HUES48 (cell line): Measurements from ENCODE around the gene DIO3.
A peak's percentile ranks its signal among the peaks of the same experiment; 100 is the strongest.

Experiments used
- H3K27ac ChIP-seq: one replicate; pipeline ENCODE4 v1.7.0; 2013; ENCODE audit warnings: low read depth, low read length, inconsistent platforms
- H3K27me3 ChIP-seq: 2 replicates; pipeline ENCODE4 v1.6.1; 2013; ENCODE audit warnings: mild to moderate bottlenecking, low read length; ENCODE audit not compliant: control insufficient read depth, insufficient read depth
- H3K36me3 ChIP-seq: 2 replicates; pipeline ENCODE4 v1.6.1; 2013; ENCODE audit warnings: low read length; ENCODE audit not compliant: control insufficient read depth, insufficient read depth
- H3K4me1 ChIP-seq: 2 replicates; pipeline ENCODE4 v1.6.1; 2013; ENCODE audit warnings: mild to moderate bottlenecking, low read length; ENCODE audit not compliant: control insufficient read depth, insufficient read depth
- H3K4me3 ChIP-seq: 2 replicates; pipeline ENCODE4 v1.5.1; 2013; ENCODE audit warnings: mild to moderate bottlenecking, low read depth, low read length
- H3K9ac ChIP-seq: 2 replicates; pipeline ENCODE4 v1.6.1; 2013; ENCODE audit warnings: mild to moderate bottlenecking, low read depth, low read length, moderate library complexity
- H3K9me3 ChIP-seq: 2 replicates; pipeline ENCODE4 v1.6.1; 2013; ENCODE audit warnings: low read length; ENCODE audit not compliant: control insufficient read depth, insufficient read depth

Gene DIO3

GRCh38 chr14:101561145-101561896 lies at the start of gene DIO3:
Gene DIO3 (plus strand): TSS chr14:101561495.
- H3K4me1 ChIP-seq = peaks cover 17% of the 10 kb centered on the region
- H3K27ac ChIP-seq = no peak within 1 kb of the TSS
- H3K4me3 ChIP-seq = peak within 1 kb of the TSS; percentile 35; the same call in 1 of the 2 replicates
- peaks cover 12% of the 10 kb centered on the region for H3K9me3 ChIP-seq
- peaks cover 93% of the 10 kb centered on the region for H3K27me3 ChIP-seq
- no peaks in the 10 kb centered on the region for H3K36me3 ChIP-seq
- H3K9ac ChIP-seq = no peak within 1 kb of the TSS

DNA sequence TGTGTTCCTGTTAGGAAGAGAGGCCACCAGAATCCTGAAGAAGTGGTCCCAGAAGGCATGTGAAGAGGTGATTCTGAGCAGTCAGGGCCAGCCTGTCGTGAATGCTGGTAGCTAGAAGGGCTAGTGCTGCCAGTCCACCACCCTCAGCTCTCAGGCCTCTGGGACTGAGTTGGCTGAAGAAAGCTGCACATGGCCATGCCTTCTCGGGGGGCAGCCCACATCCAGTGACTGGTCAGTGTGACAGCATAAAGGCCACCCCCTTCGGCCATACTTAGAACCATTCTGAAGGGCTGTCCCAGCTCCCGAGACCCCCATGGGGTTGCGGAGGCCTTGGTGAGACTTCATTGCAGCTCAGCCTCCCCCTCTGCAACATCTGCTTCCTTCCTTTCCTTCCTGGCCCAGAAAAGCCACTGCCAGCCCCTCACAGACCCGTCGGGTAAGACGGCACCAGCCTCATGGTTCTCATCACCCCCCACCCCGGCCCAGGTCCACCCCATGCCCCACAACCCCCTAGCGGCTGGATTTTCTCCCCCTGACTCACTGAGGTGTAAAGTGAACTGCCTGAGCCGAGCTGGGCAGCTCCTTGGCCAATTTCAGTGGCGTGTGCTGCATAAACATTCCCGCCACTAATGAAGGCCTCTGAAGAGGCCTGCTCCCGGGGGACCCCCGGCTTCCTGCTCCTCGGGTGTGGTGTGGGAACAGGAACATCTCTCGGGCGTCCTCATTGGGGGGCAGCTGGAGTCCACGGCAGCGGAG lies 49.5 kb upstream of the DIO3 start:
- no peak overlapping the region for H3K9ac ChIP-seq
- no peaks in the 10 kb centered on the region for H3K9me3 ChIP-seq
- H3K36me3 ChIP-seq = no peaks in the 10 kb centered on the region
- no peaks in the 10 kb centered on the region for H3K4me1 ChIP-seq
- H3K27me3 ChIP-seq = no peaks in the 10 kb centered on the region
- H3K4me3 ChIP-seq = no peak overlapping the region
- no peak overlapping the region for H3K27ac ChIP-seq

DNA sequence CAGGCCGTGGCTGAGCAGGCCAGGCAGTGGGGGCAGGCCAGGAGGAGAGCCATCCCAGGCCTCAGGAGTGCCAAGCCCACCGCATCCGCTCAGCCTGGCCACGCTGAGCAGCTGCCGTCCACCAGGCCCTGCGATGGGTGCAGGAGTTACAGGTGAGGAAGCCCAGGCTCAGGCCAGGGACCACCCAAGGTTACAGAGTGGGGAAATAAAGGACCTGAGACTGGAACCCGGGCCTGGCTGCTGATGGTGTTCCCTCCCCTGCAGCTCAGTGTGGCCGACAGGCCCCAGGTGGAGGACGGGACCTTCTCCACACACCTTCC lies 49.0 kb upstream of the DIO3 start:
- Histone ChIP-seq H3K9me3 (no peaks in the 10 kb centered on the region), H3K36me3 (no peaks in the 10 kb centered on the region), H3K9ac (no peak overlapping the region), H3K4me3 (no peak overlapping the region), H3K4me1 (no peaks in the 10 kb centered on the region), H3K27me3 (no peaks in the 10 kb centered on the region), H3K27ac (no peak overlapping the region)

- Histone ChIP-seq H3K9me3 (no peaks in the 10 kb centered on the region), H3K36me3 (no peaks in the 10 kb centered on the region), H3K4me1 (no peaks in the 10 kb centered on the region), H3K27ac (no peak overlapping the region), H3K27me3 (no peaks in the 10 kb centered on the region), H3K4me3 (no peak overlapping the region), H3K9ac (no peak overlapping the region)
These were observed 47.2 kb upstream of the DIO3 start for GRCh38 chr14:101514136-101514535.

GRCh38 chr14:101516401-101516800 lies 44.9 kb upstream of the DIO3 start:
- Histone ChIP-seq H3K9ac (no peak overlapping the region), H3K36me3 (no peaks in the 10 kb centered on the region), H3K27ac (no peak overlapping the region), H3K9me3 (no peaks in the 10 kb centered on the region), H3K4me1 (no peaks in the 10 kb centered on the region), H3K27me3 (no peaks in the 10 kb centered on the region), H3K4me3 (no peak overlapping the region)

DNA sequence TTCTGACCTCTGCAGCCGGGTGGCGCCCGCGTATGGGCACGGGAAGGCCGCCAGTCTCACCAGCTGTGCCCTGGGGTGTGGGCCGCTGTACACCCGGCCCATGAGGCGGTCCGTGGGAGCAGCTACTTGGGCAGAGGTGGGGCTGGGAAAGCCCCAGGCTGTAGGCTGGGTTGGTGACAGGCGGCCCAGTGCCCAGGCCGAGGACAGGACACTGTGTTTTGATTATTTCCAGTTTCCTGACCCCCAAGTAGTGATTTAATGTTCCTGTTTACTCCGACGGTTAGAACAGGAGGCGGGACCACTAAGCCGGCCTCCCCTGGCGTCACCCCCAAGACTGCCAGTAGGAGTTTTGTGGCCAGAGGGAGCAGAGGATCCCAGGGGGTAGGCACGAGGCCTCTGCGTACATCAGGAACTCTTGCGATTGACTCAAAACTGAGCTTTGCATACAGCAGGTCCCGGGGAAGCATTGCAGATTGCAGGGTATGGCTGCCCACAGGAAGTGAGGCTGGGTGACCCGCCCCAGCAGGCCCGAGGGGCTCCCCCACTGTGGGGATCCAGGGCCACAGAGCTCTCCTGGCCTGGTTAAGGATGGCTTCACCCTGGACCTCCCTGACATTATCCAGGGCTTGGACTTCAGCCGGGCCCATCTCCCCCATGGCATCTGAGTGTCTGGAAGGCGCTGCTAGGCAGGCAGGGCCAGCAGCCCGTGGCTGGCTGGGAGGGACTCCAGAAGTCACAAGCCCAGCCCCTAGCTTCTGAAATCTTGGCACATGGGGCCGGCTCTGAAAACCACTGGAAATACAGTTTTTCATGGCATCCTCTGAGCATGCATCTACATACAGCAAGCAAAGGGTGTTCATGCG lies 42.5 kb upstream of the DIO3 start:
- no peaks in the 10 kb centered on the region for H3K36me3 ChIP-seq
- no peak overlapping the region for H3K4me3 ChIP-seq
- no peak overlapping the region for H3K9ac ChIP-seq

DNA sequence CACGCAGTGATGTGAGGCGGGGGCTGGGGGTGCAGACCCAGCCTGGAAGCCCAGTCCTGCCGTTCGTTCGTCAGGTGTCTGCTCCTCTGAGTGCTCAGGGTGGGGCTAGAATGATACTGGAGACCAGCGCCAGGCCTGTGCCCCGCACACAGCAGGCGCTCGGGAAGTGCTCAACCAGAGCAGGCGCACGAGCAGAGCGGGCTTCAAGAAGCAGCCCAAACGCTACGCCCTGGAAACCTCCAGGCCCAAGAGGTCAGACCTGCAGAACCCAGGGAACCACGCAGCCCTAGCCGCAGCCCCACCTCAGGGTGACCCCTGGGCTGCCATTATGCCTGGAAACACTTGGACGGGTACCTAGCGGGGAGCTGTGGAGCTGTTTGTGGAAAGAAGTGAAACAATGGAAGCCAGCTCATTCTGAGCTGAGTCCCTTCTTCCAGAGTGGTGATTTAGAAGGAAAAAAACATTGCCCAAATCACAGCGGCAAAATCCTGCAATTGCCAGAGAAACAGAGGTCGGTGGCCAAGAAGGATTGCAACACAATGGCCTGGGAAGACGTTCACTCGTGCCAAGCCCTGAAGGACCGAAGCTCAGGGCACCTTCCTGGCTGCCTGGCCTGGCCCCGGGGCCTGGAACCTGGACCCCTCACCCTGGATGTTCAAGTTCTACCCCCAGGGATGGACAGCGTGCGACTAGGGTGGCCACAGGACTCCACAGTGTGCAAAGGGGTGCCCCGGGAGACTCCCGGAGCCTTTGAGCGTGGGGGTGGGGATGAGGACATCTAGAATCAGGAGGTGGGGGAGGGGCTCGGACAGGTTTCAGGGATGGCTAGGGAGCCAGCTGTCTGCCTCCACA lies 40.4 kb upstream of the DIO3 start:
- Histone ChIP-seq H3K4me3 (no peak overlapping the region), H3K4me1 (no peaks in the 10 kb centered on the region), H3K27me3 (no peaks in the 10 kb centered on the region), H3K9me3 (no peaks in the 10 kb centered on the region), H3K36me3 (no peaks in the 10 kb centered on the region), H3K27ac (no peak overlapping the region), H3K9ac (no peak overlapping the region)

More for the DNA sequence above, 42.5 kb upstream of the DIO3 start:
- no peak overlapping the region for H3K27ac ChIP-seq
- no peaks in the 10 kb centered on the region for H3K4me1 ChIP-seq
- H3K27me3 ChIP-seq = no peaks in the 10 kb centered on the region
- H3K9me3 ChIP-seq = no peaks in the 10 kb centered on the region

DNA sequence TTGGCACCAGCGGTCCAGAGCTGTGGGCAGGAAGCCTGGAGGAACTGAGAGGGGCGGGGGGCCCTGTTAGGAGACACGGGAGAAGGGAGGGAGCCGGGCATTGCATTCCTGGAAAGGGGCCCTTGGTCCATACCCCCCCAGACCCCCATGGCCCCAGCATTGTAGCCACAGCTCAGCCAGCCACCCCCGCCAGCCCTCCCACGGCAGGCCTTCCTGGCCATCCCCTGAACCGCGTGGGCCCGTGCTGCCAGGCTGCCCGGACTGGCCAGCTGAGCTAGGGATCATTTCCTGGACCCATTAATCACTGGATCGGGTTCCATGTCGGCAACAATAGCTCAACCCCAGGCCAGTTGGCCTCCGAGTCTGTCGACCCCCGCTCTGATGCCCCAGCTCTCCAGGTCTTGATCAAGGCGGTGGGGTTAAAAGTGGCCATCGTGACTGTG lies 39.8 kb upstream of the DIO3 start:
- Histone ChIP-seq H3K4me3 (no peak overlapping the region), H3K9me3 (no peaks in the 10 kb centered on the region), H3K9ac (no peak overlapping the region), H3K4me1 (no peaks in the 10 kb centered on the region), H3K27ac (no peak overlapping the region), H3K27me3 (no peaks in the 10 kb centered on the region), H3K36me3 (no peaks in the 10 kb centered on the region)

GRCh38 chr14:101521978-101522377 lies 39.3 kb upstream of the DIO3 start:
- Histone ChIP-seq H3K9me3 (no peaks in the 10 kb centered on the region), H3K27ac (no peak overlapping the region), H3K27me3 (no peaks in the 10 kb centered on the region), H3K9ac (no peak overlapping the region), H3K4me1 (no peaks in the 10 kb centered on the region), H3K36me3 (no peaks in the 10 kb centered on the region), H3K4me3 (no peak overlapping the region)
